K562 (cell line): ENCODE results near the gene FFAR1. TPM values are rescaled to one million over a fixed set of nuclear protein-coding genes. Genes with fewer than 3 reads are reported as not detected.
A peak's percentile ranks its signal among the peaks of the same experiment; 100 is the strongest.

Experiments used
- ATAC-seq: fragments of 200-7000 bp; cut with Tn5 transposase; 3 replicates; pipeline ENCODE4 v1.9.1; 2020; ENCODE audit warnings: moderate library complexity
- BruUV-seq: library from RNA; stranded (reverse); fragments of 400-500 nt; replicated peaks from 2 replicates; lab custom pipeline; 2021; lab: Mats Ljungman, UMichigan
- CTCF ChIA-PET: fragments of 300-600 bp; formaldehyde crosslinking; extraction: SDS; loops from one replicate; lab custom pipeline; 2021; ENCODE audit warnings: low intra/inter-chr PET ratio; lab: Yijun Ruan, JAX
- POLR2A ChIA-PET: fragments of 300-600, 350-650 bp; sonication (Branson Sonifier 250); formaldehyde crosslinking; extraction: SDS; loops from one replicate; lab custom pipeline; 2021; ENCODE audit warnings: antibody characterized with exemption, inconsistent platforms; lab: Yijun Ruan, JAX
- DNase-seq, 4 experiments: peaks; one replicate each; pipeline versions ENCODE4 v3.0.0 to v3.0.0-alpha.2; 2011 to 2018; ENCODE audit warnings: low spot score in 3 of 4, mixed read lengths in 3 of 4; ENCODE audit errors: extremely low read depth in 1 of 4
- FAIRE-seq: peaks from 2 replicates; lab custom pipeline; 2011; peaks lifted over from hg19 to GRCh38; lab: Jason Lieb, UNC
- H2AFZ ChIP-seq: 2 replicates; pipeline ENCODE4 v1.6.0; 2011; ENCODE audit warnings: low read depth, low read length, control low read depth, inconsistent platforms
- H3K27ac ChIP-seq: fragments of 200-600 bp; 3 replicates; pipeline ENCODE4 v1.8.0; 2011; ENCODE audit warnings: low read depth, mild to moderate bottlenecking, control low read depth, inconsistent platforms, low read length, moderate library complexity, mixed read lengths; ENCODE audit errors: extremely low read depth
- H3K27me3 ChIP-seq, 2 experiments: fragments of 300-600 bp in 1 of 2; 2 replicates in 1 of 2; 3 replicates in 1 of 2; pipeline versions ENCODE4 v1.6.0 to v1.8.0; 2011; ENCODE audit warnings: inconsistent platforms in 2 of 2, low read length in 2 of 2, mild to moderate bottlenecking in 1 of 2, mixed read lengths in 1 of 2, moderate library complexity in 1 of 2; ENCODE audit not compliant: control insufficient read depth in 2 of 2, insufficient read depth in 2 of 2
- H3K36me3 ChIP-seq: fragments of 300-600 bp; 3 replicates; pipeline ENCODE4 v1.8.0; 2011; ENCODE audit warnings: mild to moderate bottlenecking, low read length, inconsistent platforms; ENCODE audit not compliant: control insufficient read depth, insufficient read depth
- H3K4me1 ChIP-seq, 2 experiments: fragments of 200-600 bp in 1 of 2; replicated peaks in 1 of 2; 2 replicates in 1 of 2; 3 replicates in 1 of 2; pipeline versions ENCODE4 v1.5.1 to v1.8.0; 2011; ENCODE audit warnings: inconsistent platforms in 2 of 2, low read length in 2 of 2, mild to moderate bottlenecking in 1 of 2, mixed read lengths in 1 of 2, moderate library complexity in 1 of 2; ENCODE audit not compliant: control insufficient read depth in 2 of 2, insufficient read depth in 2 of 2
- H3K4me2 ChIP-seq: 2 replicates; pipeline ENCODE4 v1.6.1; 2011; ENCODE audit warnings: low read length, control low read depth, inconsistent platforms, mixed read lengths; ENCODE audit not compliant: insufficient read depth
- H3K4me3 ChIP-seq: fragments of 200-600 bp; sonication (generic), shearing (Covaris generic); 2 replicates; pipeline ENCODE4 v1.5.1; 2016; ENCODE audit warnings: control low read depth, inconsistent platforms
- H3K79me2 ChIP-seq: fragments of 200-600 bp; 3 replicates; pipeline ENCODE4 v1.8.0; 2011; ENCODE audit warnings: low read length, inconsistent platforms; ENCODE audit not compliant: control insufficient read depth, insufficient read depth
- H3K9ac ChIP-seq, 2 experiments: 2 replicates each; pipeline versions ENCODE4 v1.6.0 to v1.6.1; 2011; ENCODE audit warnings: low read depth in 2 of 2, low read length in 2 of 2, control low read depth in 1 of 2, inconsistent platforms in 1 of 2, mild to moderate bottlenecking in 1 of 2, mixed read lengths in 1 of 2; ENCODE audit not compliant: insufficient read depth in 1 of 2
- H3K9me1 ChIP-seq: one replicate; pipeline ENCODE4 v1.6.0; 2011; ENCODE audit warnings: inconsistent platforms, mild to moderate bottlenecking, low read length, moderate library complexity; ENCODE audit not compliant: control insufficient read depth, insufficient read depth
- H3K9me3 ChIP-seq: replicated peaks from 2 replicates; pipeline ENCODE4 v1.5.1; 2011; ENCODE audit warnings: low read depth, low read length, inconsistent platforms; ENCODE audit not compliant: control insufficient read depth, insufficient read depth
- H4K20me1 ChIP-seq: replicated peaks from 2 replicates; pipeline ENCODE4 v1.6.1; 2011; ENCODE audit warnings: low read length, inconsistent platforms, mixed read lengths; ENCODE audit not compliant: control insufficient read depth, insufficient read depth
- BCL6 ChIP-seq: fragments of 250-450 bp; sonication (Bioruptor Pico); IDR thresholded peaks from 2 replicates; pipeline ENCODE4 v1.4.0; 2020
- E2F8 ChIP-seq: fragments of 450-650 bp; IDR thresholded peaks from 2 replicates; pipeline ENCODE4 v1.7.1; 2018; ENCODE audit warnings: mild to moderate bottlenecking, low read depth; ENCODE audit not compliant: partially characterized antibody
- HBP1 ChIP-seq: fragments of 450-650 bp; formaldehyde crosslinking; IDR thresholded peaks from 2 replicates; pipeline ENCODE4 v1.4.0; 2022; ENCODE audit warnings: missing genetic modification characterization
- HDGF ChIP-seq: fragments of 450-650 bp; IDR thresholded peaks from 2 replicates; pipeline ENCODE4 v1.6.1; 2016
- LARP7 ChIP-seq: fragments of 450-650 bp; IDR thresholded peaks from 2 replicates; pipeline ENCODE4 v1.6.1; 2016
- MLLT1 ChIP-seq, 2 experiments: fragments of 450-650 bp; IDR thresholded peaks; 2 replicates each; pipeline ENCODE4 v1.6.1; 2016
- NKRF ChIP-seq: fragments of 450-650 bp; IDR thresholded peaks from 2 replicates; pipeline ENCODE4 v1.6.1; 2016; ENCODE audit warnings: borderline replicate concordance
- NONO ChIP-seq, 2 experiments: fragments of 200-400 bp in 1 of 2; fragments of 450-650 bp in 1 of 2; formaldehyde crosslinking in 1 of 2; IDR thresholded peaks; 2 replicates each; pipeline ENCODE4 v1.6.1; 2017; ENCODE audit warnings: low read depth in 2 of 2, mild to moderate bottlenecking in 2 of 2, moderate library complexity in 2 of 2, low read length in 1 of 2
- SNAPC5 ChIP-seq: fragments of 250-450 bp; sonication (Bioruptor Pico); IDR thresholded peaks from 2 replicates; pipeline ENCODE4 v1.8.0; 2021; ENCODE audit warnings: moderate library complexity, mild to moderate bottlenecking, inconsistent platforms
- ZBTB33 ChIP-seq: sonication (generic); formaldehyde crosslinking; IDR thresholded peaks from 2 replicates; pipeline ENCODE4 v1.8.1; 2023; ENCODE audit warnings: mild to moderate bottlenecking, missing genetic modification reagents
- WGBS: fragments of 100-300 bp; shearing (Covaris generic); methylation state at CpG from one replicate; pipeline ENCODE4 v1.1.6; 2016; ENCODE audit warnings: low coverage, mixed read lengths; ENCODE audit not compliant: insufficient coverage; ENCODE audit errors: missing lambda C conversion rate; 5-methylcytosine and 5-hydroxymethylcytosine counted together
- in situ Hi-C: fragments of 300-500 bp; cut with MboI; formaldehyde crosslinking; loops from 4 replicates; pipeline ENCODE4 v1.15.0; 2018; ENCODE audit warnings: inconsistent platforms, mixed read lengths
- intact Hi-C: fragments of 100-400 bp; cut with micrococcal nuclease; formaldehyde crosslinking; loops from 2 replicates; pipeline ENCODE4 v1.14.2; 2022
- polyA plus RNA-seq, 8 experiments: library from polyadenylated mRNA; depleted of rRNA in 4 of 8; stranded (reverse) in 5 of 8; unstranded in 3 of 8; fragments of >200 nt; fragmentation: Nextera tagmentation in 2 of 8; fragmentation: Illumina TruSeq in 1 of 8; extraction: Ambion mirVana in 2 of 8; extraction: Trizol in 1 of 8; gene quantifications; 2 replicates each; pipeline versions ENCODE4 v1.2.1 to v1.2.3, GENCODE V29; 2011 to 2014; ENCODE audit warnings: inconsistent platforms in 1 of 8, missing spikeins in 1 of 8
- total RNA-seq, 7 experiments: library from RNA; depleted of rRNA in 6 of 7; stranded (reverse); fragments of >200 nt in 6 of 7; fragmentation: Illumina TruSeq in 2 of 7; extraction: Trizol in 2 of 7; gene quantifications; 2 replicates each; pipeline versions ENCODE4 v1.2.1 to v1.2.3, GENCODE V29; 2011 to 2021; ENCODE audit warnings: low replicate concordance in 1 of 7

The FFAR1 gene
- total and polyA plus RNA-seq, 9 of the 15 experiments (the other 6 are each of a cell fraction or from before 2014, with no cell fraction given), result not detected

GRCh38 chr19:35392742-35393715, 45.3 kb downstream of the FFAR1 start:
- Histone ChIP-seq H3K4me1 (peaks cover 16 to 21% of the 10 kb centered on the region in 2 experiments; a peak in 4 of 5 replicates), H3K27me3 (no peaks in the 10 kb centered on the region; a peak in 1 of 5 replicates), H3K9ac (no peak overlapping the region), H3K79me2 (no peaks in the 10 kb centered on the region), H3K9me1 (no peaks in the 10 kb centered on the region), H3K4me3 (no peak overlapping the region), H3K27ac (no peak overlapping the region), H3K36me3 (no peaks in the 10 kb centered on the region), H3K4me2 (no peak overlapping the region), H4K20me1 (no peaks in the 10 kb centered on the region), H2AFZ (no peak overlapping the region), H3K9me3 (no peaks in the 10 kb centered on the region)
- intact Hi-C loops, result no loop called here
- ChIA-PET CTCF (no interaction called here), POLR2A (no interaction called here)
- FAIRE-seq (no peak), DNase-seq (no peak), ATAC-seq (no peak)
- BruUV-seq, result no TSS peak
- 51% methylated on average over 5 of the region's 5 CpGs for WGBS
- in situ Hi-C loops, result no loop called here
- TF ChIP-seq SNAPC5 (no peak), LARP7 (peak; percentile 22; the same call in 1 of the 2 replicates), HBP1 (peak; percentile 75; the same call in 1 of the 2 replicates), E2F8 (peak; percentile 17), NONO (IDR thresholded peaks at IDR 0.05; ENCODE audit: low read depth in 2 of 2, low read length in 1 of 2) (no peak), BCL6 (no peak), MLLT1 (IDR thresholded peaks at IDR 0.05) (peak in 1 of 2 experiments; percentile 66; a peak in 1 of 4 replicates), HDGF (peak; percentile 94), ZBTB33 (CRISPR knock-in tag) (no peak), NKRF (peak; percentile 70; the same call in 1 of the 2 replicates)
